WI38 (cell line): ENCODE results near the gene THEM5.

Source experiments
- H3K4me3 ChIP-seq: 2 replicates; pipeline ENCODE4 v1.5.1; 2011; ENCODE audit warnings: low read depth, mild to moderate bottlenecking, control low read depth, low read length
- CTCF ChIP-seq: IDR thresholded peaks from 2 replicates; pipeline ENCODE4 v1.5.1; 2012; ENCODE audit warnings: low read depth, mild to moderate bottlenecking, control low read depth, low read length

The THEM5 gene

GRCh38 chr1:151803915-151804314, 49.6 kb downstream of the THEM5 start:
- H3K4me3 ChIP-seq, result no peak overlapping the region
- TF ChIP-seq CTCF, result no peak

- no peak for TF ChIP-seq CTCF
- H3K4me3 ChIP-seq, result no peak overlapping the region
Measured at GRCh38 chr1:151803164-151803563, 50.3 kb downstream of the THEM5 start.

GRCh38 chr1:151802372-151802771, 51.1 kb downstream of the THEM5 start:
- H3K4me3 ChIP-seq, result no peak overlapping the region
- no peak for TF ChIP-seq CTCF

GRCh38 chr1:151801846-151802245, 51.7 kb downstream of the THEM5 start:
- TF ChIP-seq CTCF, result no peak
- no peak overlapping the region for H3K4me3 ChIP-seq

- TF ChIP-seq CTCF, result no peak
- H3K4me3 ChIP-seq, result no peak overlapping the region
Measured at GRCh38 chr1:151801310-151801820, 52.1 kb downstream of the THEM5 start.

GRCh38 chr1:151800830-151801229, 52.7 kb downstream of the THEM5 start:
- TF ChIP-seq CTCF, result no peak
- no peak overlapping the region for H3K4me3 ChIP-seq

- no peak overlapping the region for H3K4me3 ChIP-seq
- TF ChIP-seq CTCF, result no peak
Measured at GRCh38 chr1:151799179-151800022, 54.1 kb downstream of the THEM5 start.
